HepG2 (cell line): ENCODE data around the gene SAMD8. TPM values are rescaled to one million over a fixed set of nuclear protein-coding genes. Genes with fewer than 3 reads are reported as not detected.
A peak's percentile ranks its signal among the peaks of the same experiment; 100 is the strongest.

Experiments
- ATAC-seq: fragments of 200-7000 bp; cut with Tn5 transposase; 3 replicates; pipeline ENCODE4 v1.9.1; 2020; ENCODE audit warnings: mild to moderate bottlenecking, moderate library complexity
- BruUV-seq: library from RNA; stranded (reverse); fragments of 400-500 nt; replicated peaks from 2 replicates; lab custom pipeline; 2021; lab: Mats Ljungman, UMichigan
- CTCF ChIA-PET: fragments of 300-600 bp; formaldehyde crosslinking; extraction: SDS; loops from one replicate; lab custom pipeline; 2021; ENCODE audit warnings: low total read pairs, inconsistent platforms, low intra/inter-chr PET ratio; lab: Yijun Ruan, JAX
- POLR2A ChIA-PET: fragments of 350-600 bp; sonication (Branson Sonifier 250); formaldehyde crosslinking; loops from one replicate; lab custom pipeline; 2020; ENCODE audit warnings: antibody characterized with exemption, inconsistent platforms; lab: Yijun Ruan, JAX
- DNase-seq: peaks from one replicate; pipeline ENCODE4 v3.0.0-alpha.2; 2015; ENCODE audit warnings: low spot score
- FAIRE-seq: peaks from 3 replicates; lab custom pipeline; 2011; peaks lifted over from hg19 to GRCh38; lab: Jason Lieb, UNC
- H2AFZ ChIP-seq: one replicate; pipeline ENCODE4 v1.6.1; 2011; ENCODE audit warnings: low read length, inconsistent platforms
- H3K27ac ChIP-seq: fragments of 300-600 bp; 3 replicates; pipeline ENCODE4 v1.8.0; 2011; ENCODE audit warnings: mixed run types, mild to moderate bottlenecking, mixed read lengths, low read length, inconsistent platforms; ENCODE audit not compliant: insufficient read depth; ENCODE audit errors: extremely low read length
- H3K27me3 ChIP-seq, 2 experiments: fragments of 200-600 bp in 1 of 2; 2 replicates in 1 of 2; 3 replicates in 1 of 2; pipeline versions ENCODE4 v1.6.0 to v1.8.0; 2011; ENCODE audit warnings: low read length in 2 of 2, mild to moderate bottlenecking in 2 of 2, moderate library complexity in 2 of 2, inconsistent platforms in 1 of 2; ENCODE audit not compliant: insufficient read depth in 2 of 2, control insufficient read depth in 1 of 2
- H3K36me3 ChIP-seq, 2 experiments: fragments of 200-600 bp in 1 of 2; replicated peaks in 1 of 2; 2 replicates in 1 of 2; 3 replicates in 1 of 2; pipeline versions ENCODE4 v1.5.1 to v1.8.0; 2011; ENCODE audit warnings: low read length in 2 of 2, inconsistent platforms in 1 of 2; ENCODE audit not compliant: insufficient read depth in 2 of 2, control insufficient read depth in 1 of 2
- H3K4me1 ChIP-seq: 2 replicates; pipeline ENCODE4 v1.5.1; 2012; ENCODE audit warnings: low read length, inconsistent platforms; ENCODE audit not compliant: insufficient read depth
- H3K4me2 ChIP-seq: 2 replicates; pipeline ENCODE4 v1.6.0; 2011; ENCODE audit warnings: low read depth, low read length, inconsistent platforms
- H3K4me3 ChIP-seq, 3 experiments: fragments of 200-600 bp in 1 of 3; sonication (generic), shearing (Covaris generic) in 1 of 3; replicated peaks in 1 of 3; 2 replicates each; pipeline ENCODE4 v1.5.1; 2011 to 2016; ENCODE audit warnings: low read length in 3 of 3, inconsistent platforms in 2 of 3, low read depth in 2 of 3, mild to moderate bottlenecking in 2 of 3, control low read depth in 1 of 3, mixed read lengths in 1 of 3; ENCODE audit not compliant: insufficient read depth in 1 of 3
- H3K79me2 ChIP-seq: one replicate; pipeline ENCODE4 v1.6.1; 2011; ENCODE audit warnings: low read length, inconsistent platforms; ENCODE audit not compliant: insufficient read depth
- H3K9ac ChIP-seq: 2 replicates; pipeline ENCODE4 v1.6.0; 2011; ENCODE audit warnings: mild to moderate bottlenecking, low read depth, low read length, inconsistent platforms; ENCODE audit not compliant: insufficient read depth
- H3K9me3 ChIP-seq: 2 replicates; pipeline ENCODE4 v1.5.1; 2012; ENCODE audit warnings: mild to moderate bottlenecking, low read length
- H4K20me1 ChIP-seq: 2 replicates; pipeline ENCODE4 v1.6.0; 2011; ENCODE audit warnings: inconsistent platforms, mild to moderate bottlenecking, low read length, moderate library complexity; ENCODE audit not compliant: insufficient read depth
- BCL6 ChIP-seq: IDR thresholded peaks from 2 replicates; pipeline ENCODE4 v1.6.1; 2016; ENCODE audit warnings: missing genetic modification reagents, missing compliant biosample characterization
- ELF3 ChIP-seq: IDR thresholded peaks from 2 replicates; pipeline ENCODE4 v1.6.1; 2016; ENCODE audit warnings: missing genetic modification reagents, missing compliant biosample characterization
- GATAD2A ChIP-seq: IDR thresholded peaks from 2 replicates; pipeline ENCODE4 v1.6.1; 2016
- HMG20A ChIP-seq: IDR thresholded peaks from 2 replicates; pipeline ENCODE4 v1.6.1; 2016; ENCODE audit warnings: borderline replicate concordance
- KMT2A ChIP-seq: sonication (generic); formaldehyde crosslinking; IDR thresholded peaks from 2 replicates; pipeline ENCODE4 v1.4.0; 2020; ENCODE audit warnings: missing genetic modification reagents
- MED1 ChIP-seq: sonication (generic); formaldehyde crosslinking; IDR thresholded peaks from 2 replicates; pipeline ENCODE4 v1.4.0; 2020; ENCODE audit warnings: missing genetic modification reagents
- MTA1 ChIP-seq: sonication (generic); formaldehyde crosslinking; IDR thresholded peaks from 2 replicates; pipeline ENCODE4 v1.4.0; 2020; ENCODE audit warnings: missing genetic modification reagents, mild to moderate bottlenecking, borderline replicate concordance
- PHF21A ChIP-seq: sonication (generic); formaldehyde crosslinking; IDR thresholded peaks from 2 replicates; pipeline ENCODE4 v1.5.0; 2020; ENCODE audit warnings: mild to moderate bottlenecking, missing genetic modification reagents
- SIX1 ChIP-seq: sonication (generic); formaldehyde crosslinking; IDR thresholded peaks from 2 replicates; pipeline ENCODE4 v1.4.0; 2020; ENCODE audit warnings: missing genetic modification reagents, borderline replicate concordance
- ZFX ChIP-seq: sonication (generic); formaldehyde crosslinking; IDR thresholded peaks from 2 replicates; pipeline ENCODE4 v1.4.0; 2020; ENCODE audit warnings: mild to moderate bottlenecking, low read depth, missing genetic modification reagents, moderate library complexity
- ZNF251 ChIP-seq: sonication (generic); formaldehyde crosslinking; IDR thresholded peaks from 2 replicates; pipeline ENCODE4 v1.9.0; 2021; ENCODE audit warnings: mild to moderate bottlenecking, missing genetic modification reagents
- ZNF263 ChIP-seq: sonication (generic); formaldehyde crosslinking; IDR thresholded peaks from 2 replicates; pipeline ENCODE4 v1.4.0; 2020; ENCODE audit warnings: missing genetic modification reagents
- ZNF644 ChIP-seq: IDR thresholded peaks from 2 replicates; pipeline ENCODE4 v1.6.1; 2016; ENCODE audit warnings: low read depth
- WGBS: methylation state at CpG from one replicate; pipeline ENCODE4 v1.1.6; 2017; ENCODE audit warnings: low lambda C conversion rate; 5-methylcytosine and 5-hydroxymethylcytosine counted together
- in situ Hi-C: cut with HindIII; loops from 2 replicates; pipeline ENCODE4 v1.10.0; 2017; ENCODE audit warnings: low pct_unique_long_range_greater_than_20kb; ENCODE audit not compliant: extremely low pct_ligation_motif_present
- intact Hi-C: fragments of 100-400 bp; cut with micrococcal nuclease; formaldehyde crosslinking; loops from one replicate; pipeline ENCODE4 v1.10.0; 2022; ENCODE audit not compliant: unreplicated experiment
- polyA plus RNA-seq, 8 experiments: library from polyadenylated mRNA; depleted of rRNA in 3 of 8; stranded (reverse) in 7 of 8; unstranded in 1 of 8; fragments of >200 nt; fragmentation: Illumina TruSeq in 4 of 8; extraction: Trizol in 4 of 8; gene quantifications; 2 replicates each; pipeline versions ENCODE4 v1.2.1 to v1.2.3, GENCODE V29; 2011 to 2016; ENCODE audit warnings: low read depth in 4 of 8, missing spikeins in 1 of 8, mixed read lengths in 1 of 8; ENCODE audit not compliant: insufficient read depth in 1 of 8
- total RNA-seq, 5 experiments: library from RNA; depleted of rRNA; stranded (reverse); fragments of >200 nt; fragmentation: Illumina TruSeq; extraction: Trizol; gene quantifications; 2 replicates each; pipeline ENCODE4 v1.2.3, GENCODE V29; 2016; ENCODE audit warnings: low read depth in 1 of 5
- TF ChIP-seq, protein P1 (sequence below): sonication (generic); formaldehyde crosslinking; IDR thresholded peaks from 2 replicates; pipeline ENCODE4 v1.8.0; 2023; ENCODE audit warnings: mild to moderate bottlenecking, missing genetic modification reagents
- TF ChIP-seq, protein P2 (sequence below): sonication (generic); formaldehyde crosslinking; IDR thresholded peaks from 2 replicates; pipeline ENCODE4 v1.8.0; 2022; ENCODE audit warnings: mild to moderate bottlenecking, missing genetic modification reagents, moderate library complexity
- TF ChIP-seq, protein P3 (sequence below): sonication (generic); formaldehyde crosslinking; IDR thresholded peaks from 2 replicates; pipeline ENCODE4 v1.5.0; 2020; ENCODE audit warnings: missing genetic modification reagents

The SAMD8 gene
- total and polyA plus RNA-seq, 2 of the 13 experiments (the other 11 are each of a cell fraction or from before 2014, with no cell fraction given), result 10.4 to 13.2 TPM

DNA sequence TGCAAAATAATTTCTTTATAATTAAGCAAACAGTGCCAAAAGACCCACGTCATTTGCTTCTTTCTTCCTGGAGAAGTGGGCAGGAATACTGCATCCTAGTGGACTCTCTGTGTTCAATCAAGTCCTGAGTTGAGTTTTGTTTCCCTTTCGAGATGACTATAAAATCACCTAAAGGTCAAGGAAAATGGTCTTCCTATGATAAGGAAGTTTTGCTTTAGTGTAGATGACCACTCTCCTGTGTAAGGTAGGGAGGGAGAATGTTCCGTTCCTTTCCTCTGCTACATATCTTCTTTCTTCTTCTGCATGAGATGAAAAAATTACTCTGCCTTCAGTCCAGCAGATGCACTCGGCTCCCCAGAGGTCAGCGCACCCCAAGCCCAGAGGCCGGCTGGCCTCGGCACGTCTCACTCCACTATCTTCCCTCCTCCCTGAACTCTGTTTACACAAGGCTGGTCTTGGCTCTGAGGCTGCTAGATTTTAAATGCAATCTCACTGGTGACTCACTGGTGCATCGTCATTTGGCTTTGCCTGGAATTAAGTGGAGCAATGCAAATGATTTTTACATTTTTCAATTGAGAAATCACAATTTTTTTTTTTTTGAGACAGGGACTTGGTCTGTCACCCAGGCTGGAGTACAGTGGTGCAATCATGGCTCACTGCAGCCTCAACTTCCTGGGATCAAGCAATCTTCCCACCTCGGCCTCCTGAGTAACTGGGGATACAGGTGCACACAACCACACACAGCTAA is 80.5 kb downstream of the SAMD8 start:
- peak; percentile 84 for FAIRE-seq
- peak; percentile 74 for ATAC-seq
- Histone ChIP-seq H3K9me3 (no peaks in the 10 kb centered on the region), H3K9ac (peak overlapping the region; percentile 30; the same call in 1 of the 2 replicates), H4K20me1 (no peaks in the 10 kb centered on the region), H2AFZ (no peak overlapping the region), H3K4me2 (peak overlapping the region; percentile 73), H3K27me3 (no peaks in the 10 kb centered on the region; a peak in 1 of 5 replicates), H3K36me3 (no peaks in the 10 kb centered on the region), H3K79me2 (no peaks in the 10 kb centered on the region), H3K4me3 (peak overlapping the region; percentile 33 to 58 (median 36); a peak in 5 of 6 replicates), H3K4me1 (peaks cover 55% of the 10 kb centered on the region), H3K27ac (peak overlapping the region; percentile 69)
- WGBS, result 9% methylated on average over 10 of the region's 10 CpGs
- intact Hi-C loops, result no loop called here
- ChIA-PET CTCF (interaction anchor here (1.3 kb wide), 1 partner anchor 38 kb away, joined by 4 read pairs; no protein-coding TSS in a partner anchor), POLR2A (interaction anchor here (1.0 kb wide), 1 partner anchor 19 kb away, joined by 3 read pairs; the partner anchor contains the start of gene VDAC2)
- no TSS peak for BruUV-seq
- peak; percentile 78 for DNase-seq
- in situ Hi-C loops, result no loop called here
- 0 out of 2 replicates have a peak, but pooled peaks have one; percentile 38 for TF ChIP-seq PHF21A (CRISPR knock-in tag)
- peak; percentile 21; the same call in 1 of the 2 replicates for TF ChIP-seq HMG20A
- TF ChIP-seq, protein P1, sequence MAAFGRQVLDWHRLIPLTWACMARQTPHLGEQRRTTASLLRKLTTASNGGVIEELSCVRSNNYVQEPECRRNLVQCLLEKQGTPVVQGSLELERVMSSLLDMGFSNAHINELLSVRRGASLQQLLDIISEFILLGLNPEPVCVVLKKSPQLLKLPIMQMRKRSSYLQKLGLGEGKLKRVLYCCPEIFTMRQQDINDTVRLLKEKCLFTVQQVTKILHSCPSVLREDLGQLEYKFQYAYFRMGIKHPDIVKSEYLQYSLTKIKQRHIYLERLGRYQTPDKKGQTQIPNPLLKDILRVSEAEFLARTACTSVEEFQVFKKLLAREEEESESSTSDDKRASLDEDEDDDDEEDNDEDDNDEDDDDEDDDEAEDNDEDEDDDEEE (CRISPR knock-in tag), result no peak
- peak; percentile 72 for TF ChIP-seq GATAD2A (CRISPR knock-in tag)
- TF ChIP-seq BCL6 (CRISPR knock-in tag), result peak; percentile 17; the same call in 1 of the 2 replicates
- no peak for TF ChIP-seq SIX1 (CRISPR knock-in tag)
- peak; percentile 47; the same call in 1 of the 2 replicates for TF ChIP-seq MED1 (CRISPR knock-in tag)
- peak; percentile 61 for TF ChIP-seq ELF3 (CRISPR knock-in tag)
- TF ChIP-seq, protein P2, sequence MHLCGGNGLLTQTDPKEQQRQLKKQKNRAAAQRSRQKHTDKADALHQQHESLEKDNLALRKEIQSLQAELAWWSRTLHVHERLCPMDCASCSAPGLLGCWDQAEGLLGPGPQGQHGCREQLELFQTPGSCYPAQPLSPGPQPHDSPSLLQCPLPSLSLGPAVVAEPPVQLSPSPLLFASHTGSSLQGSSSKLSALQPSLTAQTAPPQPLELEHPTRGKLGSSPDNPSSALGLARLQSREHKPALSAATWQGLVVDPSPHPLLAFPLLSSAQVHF (CRISPR knock-in tag), result no peak
- 0 out of 2 replicates have a peak, but pooled peaks have one; percentile 28 for TF ChIP-seq ZFX
- TF ChIP-seq ZNF644 (CRISPR knock-in tag), result 0 out of 2 replicates have a peak, but pooled peaks have one; percentile 33
- TF ChIP-seq KMT2A (CRISPR knock-in tag), result 0 out of 2 replicates have a peak, but pooled peaks have one; percentile 39
- TF ChIP-seq ZNF263 (CRISPR knock-in tag), result peak; percentile 99
- TF ChIP-seq, protein P3, sequence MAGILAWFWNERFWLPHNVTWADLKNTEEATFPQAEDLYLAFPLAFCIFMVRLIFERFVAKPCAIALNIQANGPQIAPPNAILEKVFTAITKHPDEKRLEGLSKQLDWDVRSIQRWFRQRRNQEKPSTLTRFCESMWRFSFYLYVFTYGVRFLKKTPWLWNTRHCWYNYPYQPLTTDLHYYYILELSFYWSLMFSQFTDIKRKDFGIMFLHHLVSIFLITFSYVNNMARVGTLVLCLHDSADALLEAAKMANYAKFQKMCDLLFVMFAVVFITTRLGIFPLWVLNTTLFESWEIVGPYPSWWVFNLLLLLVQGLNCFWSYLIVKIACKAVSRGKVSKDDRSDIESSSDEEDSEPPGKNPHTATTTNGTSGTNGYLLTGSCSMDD, result no peak
- TF ChIP-seq MTA1, result peak; percentile 53; the same call in 1 of the 2 replicates
- TF ChIP-seq ZNF251, result no peak
